Liver (tissue), 9 donors: ENCODE data around the gene DAPK2. TPM values are rescaled to one million over a fixed set of nuclear protein-coding genes. Genes with fewer than 3 reads are reported as not detected.
A peak's percentile ranks its signal among the peaks of the same experiment; 100 is the strongest.

Source experiments
- DNase-seq: peaks from one replicate; pipeline ENCODE4 v3.0.0-alpha.2; 2017; ENCODE audit warnings: low spot score
- H3K27ac ChIP-seq, 2 donors: one replicate each; pipeline ENCODE4 v1.7.0; 2013; ENCODE audit warnings: inconsistent platforms in 2 of 2, low read length in 2 of 2, control low read depth in 1 of 2, low read depth in 1 of 2, mild to moderate bottlenecking in 1 of 2
- H3K27me3 ChIP-seq, 4 donors: one replicate each; pipeline versions ENCODE4 v1.6.1 to v1.7.0; 2013; ENCODE audit warnings: low read length in 3 of 4, inconsistent platforms in 1 of 4, mild to moderate bottlenecking in 1 of 4, moderate library complexity in 1 of 4; ENCODE audit not compliant: control insufficient read depth in 4 of 4, insufficient read depth in 4 of 4
- H3K36me3 ChIP-seq, 4 donors: one replicate each; pipeline versions ENCODE4 v1.6.1 to v1.7.0; 2013; ENCODE audit warnings: low read length in 3 of 4, mild to moderate bottlenecking in 3 of 4, low read depth in 1 of 4, moderate library complexity in 1 of 4; ENCODE audit not compliant: control insufficient read depth in 4 of 4, insufficient read depth in 3 of 4
- H3K4me1 ChIP-seq, 4 donors: one replicate each; pipeline versions ENCODE4 v1.6.1 to v1.7.0; 2013; ENCODE audit warnings: low read length in 3 of 4, mild to moderate bottlenecking in 3 of 4, moderate library complexity in 1 of 4; ENCODE audit not compliant: control insufficient read depth in 4 of 4, insufficient read depth in 4 of 4
- H3K4me3 ChIP-seq, 3 donors: one replicate each; pipeline versions ENCODE4 v1.6.1 to v1.7.0; 2013; ENCODE audit warnings: low read length in 3 of 3, control low read depth in 1 of 3, low read depth in 1 of 3, mild to moderate bottlenecking in 1 of 3
- H3K9ac ChIP-seq, 2 donors: one replicate each; pipeline ENCODE4 v1.7.0; 2013; ENCODE audit warnings: low read length in 2 of 2, mild to moderate bottlenecking in 2 of 2, moderate library complexity in 2 of 2, control low read depth in 1 of 2, low read depth in 1 of 2
- H3K9me3 ChIP-seq, 4 donors: one replicate each; pipeline versions ENCODE4 v1.6.1 to v1.7.0; 2013; ENCODE audit warnings: low read length in 3 of 4; ENCODE audit not compliant: control insufficient read depth in 4 of 4
- ATF3 ChIP-seq: IDR thresholded peaks from 2 replicates; pipeline ENCODE4 v1.6.1; 2016; ENCODE audit warnings: antibody characterized with exemption
- CTCF ChIP-seq: fragments of 150-350 bp; IDR thresholded peaks from 2 replicates; pipeline ENCODE4 v1.5.1; 2017; ENCODE audit warnings: improper control_type of control experiment, low read depth, low read length; ENCODE audit not compliant: missing input control
- EGR1 ChIP-seq, 2 donors: IDR thresholded peaks; 2 replicates each; pipeline ENCODE4 v1.6.1; 2016 to 2018; ENCODE audit warnings: antibody characterized with exemption in 2 of 2, low read depth in 2 of 2
- FOXA1 ChIP-seq: IDR thresholded peaks from 2 replicates; pipeline ENCODE4 v1.6.1; 2016; ENCODE audit warnings: antibody characterized with exemption
- FOXA2 ChIP-seq: IDR thresholded peaks from 2 replicates; pipeline ENCODE4 v1.6.1; 2016; ENCODE audit warnings: antibody characterized with exemption
- HNF4A ChIP-seq, 2 donors: conservative IDR thresholded peaks; 2 replicates each; pipeline ENCODE4 v1.6.1; 2016; ENCODE audit warnings: antibody characterized with exemption in 2 of 2, mild to moderate bottlenecking in 2 of 2
- HNF4G ChIP-seq: IDR thresholded peaks from 2 replicates; pipeline ENCODE4 v1.6.1; 2016; ENCODE audit warnings: antibody characterized with exemption
- JUND ChIP-seq, 2 donors: IDR thresholded peaks; 2 replicates each; pipeline ENCODE4 v1.6.1; 2016; ENCODE audit warnings: antibody characterized with exemption in 2 of 2
- RAD21 ChIP-seq, 2 donors: IDR thresholded peaks; 2 replicates each; pipeline ENCODE4 v1.6.1; 2016; ENCODE audit warnings: antibody characterized with exemption in 2 of 2, mild to moderate bottlenecking in 2 of 2
- REST ChIP-seq: IDR thresholded peaks from 2 replicates; pipeline ENCODE4 v1.6.1; 2016; ENCODE audit warnings: antibody characterized with exemption, mild to moderate bottlenecking
- SP1 ChIP-seq: IDR thresholded peaks from 2 replicates; pipeline ENCODE4 v1.6.1; 2018; ENCODE audit warnings: antibody characterized with exemption, mild to moderate bottlenecking
- WGBS: extraction: QIAGEN DNeasy Blood & Tissue Kit; methylation state at CpG from one replicate; pipeline ENCODE4 v1.1.7; 2013; 5-methylcytosine and 5-hydroxymethylcytosine counted together
- polyA plus RNA-seq, 2 donors: library from polyadenylated mRNA; stranded (reverse) in 1 of 2; unstranded in 1 of 2; fragments of 200-250 nt in 1 of 2; fragments of >200 nt in 1 of 2; fragmentation: Nextera tagmentation in 1 of 2; extraction: Ambion mirVana in 1 of 2; gene quantifications; one replicate each; pipeline versions ENCODE4 v1.2.1 to v1.2.3, GENCODE V29; 2013 to 2015
- total RNA-seq, 2 donors: library from RNA; depleted of rRNA; stranded (reverse); fragments of >200 nt; gene quantifications; one replicate each; pipeline ENCODE4 v1.2.3, GENCODE V29; 2014
- TF ChIP-seq, protein P1 (sequence below): IDR thresholded peaks from 2 replicates; pipeline ENCODE4 v1.6.1; 2016; ENCODE audit warnings: antibody characterized with exemption
- donor health status: healthy.
- donor health status: healthy.
- donor health status: healthy.
- donor health status: healthy.
- donor health status: healthy.

Gene DAPK2
- total and polyA plus RNA-seq, 4 donors: 1.0 to 3.6 (median 1.1) TPM

DNA sequence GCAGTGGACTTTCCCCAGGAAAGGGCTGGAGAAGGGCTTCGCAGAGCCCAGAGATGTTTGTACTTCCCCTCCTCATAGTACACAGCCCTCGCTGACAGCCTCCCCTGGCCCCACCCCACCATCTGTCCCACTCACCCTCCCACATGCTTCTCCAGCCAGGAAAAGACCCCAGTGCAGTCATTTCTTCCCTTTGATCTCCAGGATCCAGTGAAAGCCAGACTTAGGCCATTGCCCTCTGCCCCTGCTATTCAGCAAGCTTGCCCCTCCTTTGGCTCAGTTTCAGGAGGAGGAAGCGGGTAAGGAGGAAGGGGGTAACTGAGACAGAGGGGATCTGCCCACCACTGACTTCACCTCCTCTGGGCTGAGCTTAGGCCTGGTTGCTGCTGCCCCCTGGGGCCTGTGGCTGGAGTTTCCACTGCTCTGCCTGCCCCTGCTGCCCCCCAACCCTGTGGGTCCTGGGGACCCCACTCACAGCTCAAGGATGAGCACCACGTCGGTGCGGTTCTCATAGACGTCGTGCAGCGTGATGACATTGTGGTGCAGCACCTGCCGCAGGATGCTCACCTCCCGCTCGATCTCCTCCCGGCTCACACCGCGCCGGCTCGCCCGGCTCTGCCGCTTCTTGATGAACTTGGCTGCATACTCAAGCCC lies 63.1 kb downstream of the DAPK2 start:
- Histone ChIP-seq H3K36me3 (no peaks in the 10 kb centered on the region), H3K27ac (no peak overlapping the region), H3K27me3 (no peaks in the 10 kb centered on the region), H3K4me1 (no peaks in the 10 kb centered on the region), H3K9me3 (no peaks in the 10 kb centered on the region), H3K4me3 (no peak overlapping the region), H3K9ac (no peak overlapping the region)
- TF ChIP-seq CTCF (no peak), HNF4A (conservative IDR thresholded peaks at IDR 0.05) (no peak), REST (no peak), RAD21 (IDR thresholded peaks at IDR 0.05) (peak in 1 of 2 donors; percentile 56), SP1 (no peak), FOXA2 (no peak), EGR1 (IDR thresholded peaks at IDR 0.05; ENCODE audit: low read depth in 2 of 2) (no peak), ATF3 (no peak)
- WGBS: 93% methylated on average over 19 of the region's 19 CpGs
- no peak for DNase-seq

GRCh38 chr15:63982381-63982854 lies 63.9 kb downstream of the DAPK2 start:
- no peak overlapping the region for H3K4me3 ChIP-seq
- H3K27me3 ChIP-seq: no peaks in the 10 kb centered on the region
- TF ChIP-seq JUND (IDR thresholded peaks at IDR 0.05) (no peak), FOXA2 (no peak), EGR1 (IDR thresholded peaks at IDR 0.05; ENCODE audit: low read depth in 2 of 2) (no peak), HNF4G (no peak), SP1 (no peak), FOXA1 (no peak)
- TF ChIP-seq, protein P1, sequence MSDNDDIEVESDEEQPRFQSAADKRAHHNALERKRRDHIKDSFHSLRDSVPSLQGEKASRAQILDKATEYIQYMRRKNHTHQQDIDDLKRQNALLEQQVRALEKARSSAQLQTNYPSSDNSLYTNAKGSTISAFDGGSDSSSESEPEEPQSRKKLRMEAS: no peak
- no peak overlapping the region for H3K27ac ChIP-seq
- no peaks in the 10 kb centered on the region for H3K9me3 ChIP-seq
- no peak overlapping the region for H3K9ac ChIP-seq
- 90% methylated on average over 7 of the region's 7 CpGs for WGBS
- no peaks in the 10 kb centered on the region for H3K36me3 ChIP-seq
- H3K4me1 ChIP-seq: no peaks in the 10 kb centered on the region
- no peak for DNase-seq
